Measurements from ENCODE around the gene ANLN.
"Not testable (repeated sequence)": the region's sequence is repeated elsewhere in the genome, so short reads cannot be mapped to it uniquely, and the experiment has no call there.

Gene ANLN

DNA sequence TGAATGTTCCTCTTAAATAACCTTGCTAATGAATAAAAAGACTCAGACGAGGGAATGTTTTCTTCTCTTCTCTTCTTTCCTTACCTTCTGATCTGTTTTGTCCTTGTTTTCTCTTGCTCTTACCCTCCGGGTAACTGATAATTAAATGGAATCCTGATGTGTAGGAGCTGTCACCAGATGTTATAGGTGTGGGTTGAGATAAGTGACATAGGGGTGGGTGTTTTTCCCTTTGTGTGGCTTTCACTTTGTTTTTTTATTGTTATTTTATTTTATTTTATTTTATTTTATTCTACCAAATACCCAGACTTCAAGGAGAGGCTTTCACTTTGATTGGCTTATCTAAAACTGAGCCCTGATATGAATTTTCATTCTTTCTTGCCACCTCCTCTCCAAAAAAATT lies 25.5 kb downstream of the ANLN start:
- no peak for DNase-seq (ENCODE audit: low read depth)

GRCh38 chr7:36416251-36416650 lies 26.6 kb downstream of the ANLN start:
- DNase-seq (ENCODE audit: low read depth), result no peak

- no peak for DNase-seq (ENCODE audit: low read depth)
Observed at GRCh38 chr7:36420307-36420706, 30.6 kb downstream of the ANLN start.

- no peak for DNase-seq (ENCODE audit: low read depth)
Observed at GRCh38 chr7:36422072-36422471, 32.4 kb downstream of the ANLN start.

GRCh38 chr7:36423633-36424032 lies 34.0 kb downstream of the ANLN start:
- DNase-seq (ENCODE audit: low read depth), result no peak

GRCh38 chr7:36430186-36430585 lies 40.5 kb downstream of the ANLN start:
- DNase-seq (ENCODE audit: low read depth), result no peak

DNA sequence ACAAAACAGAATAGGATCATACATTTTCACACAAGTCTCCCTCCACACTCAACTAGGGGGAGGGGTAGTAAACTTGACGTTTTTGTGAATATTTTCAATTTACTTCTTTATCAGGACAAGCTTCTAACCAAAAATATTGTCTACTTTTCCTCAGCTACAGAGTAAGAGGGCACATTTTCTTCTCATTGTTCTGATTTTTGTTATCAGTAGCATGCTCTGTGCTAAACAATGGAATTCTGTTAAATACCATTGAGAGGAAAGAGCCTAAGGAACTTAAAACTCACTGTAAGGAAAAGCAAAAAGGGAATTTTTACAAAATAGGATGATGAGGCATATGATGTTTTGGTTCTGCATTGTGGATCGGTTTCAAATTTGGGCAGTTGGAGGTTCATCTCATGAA lies 41.2 kb downstream of the ANLN start:
- DNase-seq (ENCODE audit: low read depth), result no peak

GRCh38 chr7:36438211-36438610 lies 48.5 kb downstream of the ANLN start:
- no peak for DNase-seq (ENCODE audit: low read depth)

GRCh38 chr7:36439624-36440023 lies 50.0 kb downstream of the ANLN start:
- DNase-seq (ENCODE audit: low read depth), result no peak

- no peak for DNase-seq (ENCODE audit: low read depth)
Observed at GRCh38 chr7:36440880-36441279, 51.2 kb downstream of the ANLN start.

DNA sequence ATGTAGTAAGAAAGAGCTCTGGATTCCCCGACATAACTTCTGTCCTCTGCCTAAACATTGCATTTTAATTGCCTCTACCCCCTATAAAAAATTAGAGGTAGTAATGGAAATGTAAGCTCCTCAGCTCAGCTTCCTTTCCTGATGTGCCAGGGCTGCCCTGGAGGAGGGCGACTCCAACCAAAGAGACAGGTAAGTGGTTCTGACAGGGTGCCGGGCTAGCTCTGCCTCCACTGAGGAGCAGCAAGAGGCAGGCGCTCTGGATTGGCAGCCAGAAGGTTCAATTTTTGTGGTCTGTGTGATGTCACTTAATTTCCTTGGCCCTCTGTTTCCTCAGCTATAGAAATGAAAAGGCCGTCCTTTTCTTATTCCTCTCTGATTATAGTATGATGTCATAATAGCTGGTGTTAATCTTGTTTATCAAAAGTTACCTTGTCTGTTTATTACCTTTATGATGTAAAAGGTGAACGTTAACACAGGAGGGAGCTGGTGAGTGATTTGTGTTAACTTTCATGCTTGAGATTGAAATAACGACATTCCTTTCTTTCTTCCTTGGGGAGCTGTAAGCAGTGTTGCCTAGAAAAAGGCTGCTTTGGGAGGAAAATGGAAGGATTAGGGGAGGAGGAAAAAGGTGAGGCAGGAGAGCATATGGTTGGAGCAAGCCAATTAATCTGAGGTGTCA lies 51.8 kb downstream of the ANLN start:
- DNase-seq (ENCODE audit: low read depth), result no peak

GRCh38 chr7:36448781-36449379 lies 59.2 kb downstream of the ANLN start:
- no peak for DNase-seq (ENCODE audit: low read depth)

DNA sequence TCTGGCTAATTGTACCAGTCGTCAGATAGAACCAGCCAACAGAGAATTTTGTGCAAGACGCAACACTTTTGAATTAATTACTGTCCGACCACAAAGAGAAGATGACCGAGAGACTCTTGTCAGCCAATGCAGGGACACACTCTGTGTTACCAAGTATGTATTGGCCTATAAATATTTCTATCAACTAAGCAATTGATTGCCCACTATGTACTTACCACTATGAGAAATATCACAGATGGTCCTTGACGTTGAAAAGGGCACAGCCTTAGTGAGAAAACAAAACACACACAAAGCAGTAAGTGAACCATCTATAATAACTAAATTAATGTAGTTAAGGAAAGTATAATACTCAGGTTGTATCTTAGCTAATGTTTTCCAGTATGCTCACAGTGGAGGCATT lies 60.0 kb downstream of the ANLN start:
- no peak for DNase-seq (ENCODE audit: low read depth)

GRCh38 chr7:36453769-36454168 lies 64.1 kb downstream of the ANLN start:
- DNase-seq (ENCODE audit: low read depth), result no peak

GRCh38 chr7:36455646-36456045 lies 66.0 kb downstream of the ANLN start:
- DNase-seq (ENCODE audit: low read depth), result no peak

DNA sequence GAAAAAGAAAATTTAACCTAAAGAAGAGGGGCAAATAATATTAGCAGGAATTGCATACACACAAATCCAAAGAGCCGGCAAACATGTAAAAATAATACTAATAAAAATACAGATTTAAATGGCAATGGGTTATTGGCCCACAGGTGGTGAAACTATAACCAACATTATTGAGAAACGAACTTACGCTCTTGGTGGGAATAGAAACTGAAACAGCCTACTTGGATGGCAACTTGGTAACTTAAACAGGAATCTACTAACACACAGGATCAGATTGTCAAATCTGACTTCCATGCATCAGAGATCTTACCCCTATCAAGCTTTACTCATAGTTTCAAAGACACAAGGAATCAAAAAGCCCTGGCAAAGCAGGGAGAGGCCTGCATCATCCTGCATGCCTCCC lies 66.5 kb downstream of the ANLN start:
- no peak for DNase-seq (ENCODE audit: low read depth)

DNA sequence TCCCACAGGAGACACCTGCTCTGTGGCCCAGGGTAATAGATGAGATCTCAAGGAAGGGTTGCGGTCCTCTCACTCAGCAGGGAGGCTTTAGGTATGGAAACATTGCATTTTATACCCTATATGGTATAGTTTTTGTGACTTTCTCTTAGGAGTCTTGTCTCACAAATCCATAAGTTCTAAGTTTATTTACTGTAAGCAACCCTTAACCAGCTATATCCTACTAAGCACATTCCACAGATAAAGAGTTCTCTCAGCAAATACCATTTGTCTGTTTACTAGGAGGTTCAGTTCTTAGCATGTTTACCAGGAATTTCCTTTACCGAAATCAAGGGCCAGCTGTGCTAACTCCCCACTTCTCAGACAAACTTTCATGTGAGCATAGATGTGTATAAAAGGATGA lies 66.9 kb downstream of the ANLN start:
- DNase-seq (ENCODE audit: low read depth), result no peak

DNA sequence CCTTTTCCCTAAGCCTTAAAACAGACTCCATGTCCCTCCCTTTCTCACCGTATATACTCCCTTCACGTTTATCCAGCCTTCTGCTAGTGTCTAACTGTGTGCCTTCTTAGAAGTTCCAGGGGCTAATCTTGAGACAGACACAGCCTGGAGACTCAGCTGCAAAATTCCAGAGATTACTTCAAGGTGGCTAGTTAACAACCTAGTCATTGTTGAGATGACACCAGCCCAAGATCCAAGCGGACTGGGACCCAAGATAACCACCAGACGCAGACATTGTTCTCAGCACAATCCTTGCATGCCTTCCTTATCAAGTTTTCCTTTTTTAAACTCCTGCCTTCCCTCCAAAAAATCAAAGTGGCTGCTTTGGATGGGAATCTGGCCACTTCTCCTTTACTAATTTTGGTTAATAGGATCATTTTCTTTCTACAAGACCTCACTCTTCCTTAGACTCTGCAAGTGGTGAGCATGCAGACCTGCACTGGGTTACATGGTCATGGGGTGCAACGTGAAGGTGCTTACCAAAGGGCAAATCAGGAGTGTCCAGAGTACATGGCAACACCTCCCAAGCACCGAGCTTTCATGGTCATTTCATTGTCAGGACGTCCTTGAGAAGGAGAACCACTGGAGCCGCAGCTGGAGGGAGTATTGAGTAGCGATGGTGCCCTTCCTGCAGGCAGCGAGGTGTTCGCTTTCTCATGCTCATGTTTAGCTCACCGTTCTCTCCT lies 69.7 kb downstream of the ANLN start:
- DNase-seq (ENCODE audit: low read depth), result no peak

DNA sequence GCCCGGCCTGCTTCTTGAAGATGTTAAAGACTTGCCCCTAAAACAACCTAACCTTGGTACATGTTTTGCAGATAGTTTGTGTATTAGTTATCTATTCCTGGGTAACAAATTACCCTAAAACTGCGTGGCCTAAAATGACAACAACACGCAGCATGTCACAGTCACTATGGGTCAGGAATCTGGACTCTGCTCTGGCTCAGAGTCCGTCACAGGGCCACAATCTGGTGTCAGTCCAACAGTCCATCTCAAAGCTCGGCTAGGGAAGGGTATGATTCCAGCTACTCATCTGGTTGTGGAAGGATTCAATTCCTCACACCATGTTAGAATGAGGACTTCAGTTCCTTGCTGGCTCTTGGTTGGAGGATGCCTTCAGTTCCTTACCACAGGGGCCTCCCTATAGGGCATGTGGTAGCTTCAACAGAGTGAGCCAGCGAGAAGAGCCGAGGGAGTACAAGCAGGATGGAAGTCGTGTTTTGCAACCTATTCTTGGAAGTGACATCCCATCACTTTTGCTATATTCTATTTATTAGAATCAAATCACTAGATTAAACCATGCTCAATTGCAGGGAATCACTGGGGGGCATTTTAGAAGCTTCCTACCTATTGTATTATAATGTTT lies 71.3 kb downstream of the ANLN start:
- DNase-seq (ENCODE audit: low read depth), result no peak

DNA sequence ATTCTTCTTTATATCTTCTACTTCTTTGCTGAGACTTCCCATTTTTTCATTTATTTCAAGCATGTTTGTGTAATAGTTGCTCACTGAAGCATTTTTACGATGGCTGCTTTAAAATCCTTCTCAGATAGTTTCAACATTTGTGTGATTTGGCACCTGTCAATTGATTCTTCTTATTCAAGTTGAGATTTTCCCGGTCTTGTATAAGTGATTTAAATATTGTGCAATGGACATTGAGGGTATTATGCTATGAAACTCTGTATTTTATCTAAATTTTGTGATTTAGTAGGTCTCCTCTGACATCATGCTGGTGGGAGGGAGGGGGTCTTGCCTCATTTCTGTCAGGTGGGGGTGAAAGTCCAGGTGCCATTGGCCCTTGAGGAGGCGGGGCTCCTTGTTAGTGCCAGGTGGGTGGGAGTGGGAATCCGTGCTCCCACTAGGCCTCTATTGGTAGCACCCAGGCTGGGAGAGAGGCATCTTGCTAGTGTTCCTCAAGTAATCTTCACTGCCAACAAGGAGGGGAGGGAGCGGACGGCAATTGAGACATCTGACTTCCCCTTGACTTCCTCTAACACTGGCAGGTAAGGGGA lies 73.0 kb downstream of the ANLN start:
- no peak for DNase-seq (ENCODE audit: low read depth)

GRCh38 chr7:36464271-36464670 lies 74.6 kb downstream of the ANLN start:
- no peak for DNase-seq (ENCODE audit: low read depth)

DNA sequence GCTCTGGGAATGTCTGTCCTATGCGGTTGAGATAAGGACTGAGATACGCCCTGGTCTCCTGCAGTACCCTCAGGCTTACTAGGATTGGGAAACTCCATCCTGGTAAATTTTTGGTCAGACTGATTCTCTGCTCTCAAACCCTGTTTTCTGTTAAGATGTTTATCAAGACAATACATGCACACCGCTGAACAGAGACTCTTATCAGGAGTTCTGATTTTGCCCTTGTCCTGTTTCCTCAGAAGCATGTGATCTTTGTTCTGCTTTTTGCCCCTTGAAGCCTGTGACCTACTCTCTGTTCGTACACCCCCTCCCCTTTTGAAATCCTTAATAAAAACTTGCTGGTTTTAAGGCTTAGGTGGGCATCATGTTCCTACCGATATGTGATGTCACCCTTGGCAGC lies 76.3 kb downstream of the ANLN start:
- DNase-seq (ENCODE audit: low read depth), result not testable (repeated sequence)

Measured in T follicular helper cell (primary cell).